Measurements from ENCODE around the gene WDFY3.
"Not testable (repeated sequence)": the region's sequence is repeated elsewhere in the genome, so short reads cannot be mapped to it uniquely, and the experiment has no call there.

Gene WDFY3

DNA sequence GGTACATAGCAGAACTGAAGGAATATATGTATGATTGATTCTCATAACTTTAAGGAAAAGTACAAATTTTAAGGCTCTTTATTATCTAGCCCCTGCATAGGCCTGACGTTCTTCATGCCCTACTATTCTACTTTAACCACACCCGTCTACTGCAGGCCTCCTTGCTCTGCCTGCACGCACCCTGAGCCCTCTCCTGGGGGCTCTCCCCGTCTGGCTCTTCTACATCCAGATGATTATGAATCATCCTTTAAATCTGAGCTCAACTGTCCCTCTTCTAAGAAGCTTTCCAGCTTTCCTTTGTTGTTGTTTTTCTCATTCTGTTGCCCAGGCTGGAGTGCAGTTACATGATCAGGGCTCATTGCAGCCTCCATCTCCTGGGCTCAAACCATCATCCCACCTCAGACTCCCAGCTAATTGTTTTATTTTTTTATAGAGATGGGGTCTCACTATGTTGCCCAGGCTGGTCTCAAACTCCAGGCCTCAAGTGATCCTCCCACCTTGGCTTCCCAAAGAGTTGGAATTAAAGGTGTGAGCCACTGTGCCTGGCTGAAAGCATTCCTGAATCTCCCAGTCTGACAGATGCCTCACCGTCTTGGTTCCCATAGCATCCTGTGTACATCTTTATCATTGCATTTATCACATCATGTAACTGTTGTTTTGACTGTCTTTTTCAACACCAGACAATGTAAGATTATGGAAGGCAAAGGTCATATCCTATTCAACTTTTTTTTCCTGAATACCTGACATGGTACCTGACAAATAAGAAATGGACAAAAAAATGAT, 89.2 kb downstream of the WDFY3 start:
- DNase-seq (ENCODE audit: low read depth, low spot score), result no peak
- no peak overlapping the region for H3K4me3 ChIP-seq (ENCODE audit: low read length)

DNA sequence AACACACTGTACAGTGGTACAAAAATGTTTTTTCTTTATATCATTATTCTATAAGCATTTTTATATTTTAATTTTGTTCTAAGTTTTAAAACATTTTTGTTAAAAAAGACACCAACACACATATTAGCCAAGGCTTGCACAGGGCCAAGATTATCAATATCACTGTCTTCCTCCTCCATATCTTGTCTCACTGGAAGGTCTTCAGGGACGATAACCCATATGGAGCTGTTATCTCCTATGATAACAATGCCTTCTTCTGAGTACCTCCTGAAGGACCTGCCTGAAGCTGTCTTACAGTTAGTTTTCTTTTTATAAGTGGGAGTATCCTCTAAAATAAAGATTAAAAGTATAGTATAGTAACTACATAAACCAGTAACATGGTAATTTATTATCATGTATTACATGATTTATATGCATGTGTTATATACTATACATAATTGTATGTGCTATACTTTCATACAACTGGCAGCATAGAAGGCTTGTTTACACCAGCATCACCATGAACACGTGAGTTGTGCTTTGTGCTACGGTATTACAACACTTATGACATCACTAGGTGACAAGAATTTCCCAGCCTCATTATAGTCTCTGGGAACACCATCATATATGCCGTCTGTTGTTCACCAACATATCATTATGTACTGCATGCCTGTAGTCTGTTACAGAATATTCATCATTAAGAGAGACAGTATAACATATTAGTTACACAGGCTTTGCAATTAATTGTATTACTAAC, 90.7 kb downstream of the WDFY3 start:
- H3K4me3 ChIP-seq (ENCODE audit: low read length), result no peak overlapping the region
- no peak for DNase-seq (ENCODE audit: low read depth, low spot score)

GRCh38 chr4:84874619-84875018, 91.9 kb downstream of the WDFY3 start:
- no peak for DNase-seq (ENCODE audit: low read depth, low spot score)
- H3K4me3 ChIP-seq (ENCODE audit: low read length), result no peak overlapping the region

DNA sequence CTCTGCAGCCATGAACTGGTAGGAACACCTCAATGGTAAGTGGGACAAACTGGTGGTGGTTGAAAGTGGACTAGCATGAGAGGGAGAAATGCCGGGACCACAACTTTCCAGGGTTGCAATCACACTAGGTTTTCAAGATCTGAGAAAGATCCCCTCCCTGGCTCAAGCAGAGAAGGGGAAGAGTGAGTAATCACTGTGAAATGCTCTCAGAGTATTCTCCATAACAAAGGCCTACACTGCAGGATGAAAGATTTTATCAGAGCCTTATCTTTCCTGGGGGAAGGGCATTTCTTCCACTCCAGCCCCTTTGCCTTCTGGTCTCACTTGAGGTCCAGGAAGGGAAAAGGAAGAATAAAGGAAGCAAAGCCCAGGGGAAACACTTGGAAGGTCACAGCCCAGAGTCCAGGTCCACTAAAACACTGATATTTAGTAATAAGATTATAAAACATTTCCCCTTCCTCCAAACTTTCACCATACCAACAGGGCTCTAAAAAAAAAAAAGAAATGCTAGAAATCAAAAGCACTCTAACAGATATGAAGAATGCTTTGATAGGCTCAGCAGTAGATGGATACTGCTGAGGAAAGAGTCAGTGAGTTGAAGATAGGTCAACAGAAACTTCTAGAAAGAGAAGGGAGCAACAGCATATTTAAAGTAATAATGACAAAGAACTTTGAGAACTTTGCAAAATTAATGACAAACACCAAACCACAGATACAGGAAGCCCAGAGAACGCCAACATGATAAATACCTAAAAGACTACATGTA, 95.9 kb downstream of the WDFY3 start:
- DNase-seq (ENCODE audit: low read depth, low spot score), result no peak

DNA sequence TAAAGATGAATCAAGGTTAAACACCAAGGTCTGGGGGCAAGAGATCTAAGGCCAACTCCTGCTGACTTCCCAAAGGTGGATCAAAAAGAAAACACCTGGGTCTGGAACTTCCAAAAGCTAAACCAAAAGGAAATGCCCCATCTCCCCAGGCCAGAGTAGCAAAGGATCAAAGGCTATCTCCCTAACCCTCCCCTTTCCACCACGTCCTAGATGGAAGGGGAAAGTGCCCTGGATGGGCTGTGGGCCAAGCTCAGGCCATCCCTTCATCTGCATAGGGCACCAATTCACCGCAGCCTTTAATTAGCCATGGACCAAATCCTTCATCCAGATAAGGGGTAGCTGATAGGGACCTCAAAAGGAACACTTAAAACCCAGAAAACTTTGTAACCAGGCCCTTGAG, 100.2 kb downstream of the WDFY3 start:
- DNase-seq (ENCODE audit: low read depth, low spot score), result no peak
- no peak overlapping the region for H3K4me3 ChIP-seq (ENCODE audit: low read length)

More for the DNA sequence above, 95.9 kb downstream of the WDFY3 start:
- no peak overlapping the region for H3K4me3 ChIP-seq (ENCODE audit: low read length)

- H3K4me3 ChIP-seq (ENCODE audit: low read length), result no peak overlapping the region
- DNase-seq (ENCODE audit: low read depth, low spot score), result no peak
Measured at GRCh38 chr4:84865600-84865999, 100.9 kb downstream of the WDFY3 start.

GRCh38 chr4:84862064-84862463, 104.4 kb downstream of the WDFY3 start:
- H3K4me3 ChIP-seq (ENCODE audit: low read length), result no peak overlapping the region
- no peak for DNase-seq (ENCODE audit: low read depth, low spot score)

DNA sequence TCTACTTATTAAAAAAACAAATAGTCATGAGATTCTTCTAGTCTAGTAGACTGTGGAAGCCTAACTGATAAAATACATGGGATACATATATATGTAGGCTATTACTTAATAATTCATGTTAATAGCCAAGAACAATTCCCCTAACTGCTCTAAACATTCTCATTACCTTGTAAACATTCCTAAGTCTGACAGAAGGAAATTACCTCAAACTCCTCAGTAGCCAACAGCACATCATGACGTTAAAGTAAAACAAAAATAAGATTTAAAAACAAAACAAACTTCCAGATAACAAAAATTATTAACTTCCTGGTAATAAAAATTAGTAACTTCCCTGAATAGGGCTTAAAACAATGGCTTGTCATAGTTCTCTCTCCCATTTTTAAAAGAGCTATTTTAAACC, 109.2 kb downstream of the WDFY3 start:
- no peak for DNase-seq (ENCODE audit: low read depth, low spot score)
- H3K4me3 ChIP-seq (ENCODE audit: low read length), result no peak overlapping the region

GRCh38 chr4:84856468-84857049, 109.9 kb downstream of the WDFY3 start:
- DNase-seq (ENCODE audit: low read depth, low spot score), result no peak
- no peak overlapping the region for H3K4me3 ChIP-seq (ENCODE audit: low read length)

- no peak for DNase-seq (ENCODE audit: low read depth, low spot score)
Measured at GRCh38 chr4:84855774-84856173, 110.7 kb downstream of the WDFY3 start.

GRCh38 chr4:84852081-84852480, 114.4 kb downstream of the WDFY3 start:
- no peak for DNase-seq (ENCODE audit: low read depth, low spot score)
- H3K4me3 ChIP-seq (ENCODE audit: low read length), result no peak overlapping the region

More at GRCh38 chr4:84855774-84856173, 110.7 kb downstream of the WDFY3 start:
- no peak overlapping the region for H3K4me3 ChIP-seq (ENCODE audit: low read length)

DNA sequence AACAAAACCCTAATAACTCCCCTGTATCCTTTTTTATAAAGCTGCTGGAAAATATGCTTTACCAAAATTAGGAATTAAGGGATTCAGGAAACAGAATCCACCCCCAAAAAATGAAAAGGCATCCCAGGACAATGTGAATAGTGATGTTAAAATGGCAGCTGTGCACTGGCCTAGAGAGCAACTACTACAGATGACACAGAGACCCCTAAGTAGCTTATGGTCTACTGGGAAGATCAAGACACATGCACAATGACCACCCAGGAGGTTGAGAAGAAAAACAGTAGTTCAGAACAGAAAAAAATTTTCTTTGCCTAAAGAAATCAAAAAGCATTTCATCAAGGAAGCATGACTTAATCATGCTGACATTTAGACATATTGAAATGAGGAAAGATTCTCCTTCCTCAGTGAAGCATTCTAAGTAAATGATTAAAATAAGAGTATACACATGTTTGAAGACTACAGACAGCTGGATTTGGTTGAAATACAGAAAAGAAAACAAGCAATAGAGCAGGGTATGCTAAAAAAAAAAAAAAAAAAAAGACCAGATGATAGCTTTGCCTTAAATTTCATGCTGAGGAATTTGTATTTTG, 117.3 kb downstream of the WDFY3 start:
- H3K4me3 ChIP-seq (ENCODE audit: low read length), result no peak overlapping the region
- no peak for DNase-seq (ENCODE audit: low read depth, low spot score)

DNA sequence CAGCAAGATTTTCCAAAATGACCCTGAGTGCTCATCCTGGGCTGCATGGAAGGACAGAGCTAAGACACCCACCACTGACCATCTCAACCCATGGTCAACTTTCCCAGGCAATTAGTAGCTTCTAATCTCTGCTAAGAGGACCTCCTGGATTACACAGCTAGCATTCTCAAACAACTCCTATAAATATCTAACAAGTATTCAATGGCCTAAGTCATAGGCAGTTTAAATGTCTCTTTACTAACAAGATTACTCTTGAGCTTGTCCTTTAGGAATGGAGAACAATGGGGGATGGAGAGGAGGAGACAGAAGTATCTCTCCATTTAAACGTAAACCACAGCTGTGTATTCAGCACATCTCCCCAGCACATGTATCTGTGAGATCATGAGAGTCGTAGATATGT, 118.1 kb downstream of the WDFY3 start:
- DNase-seq (ENCODE audit: low read depth, low spot score), result no peak
- H3K4me3 ChIP-seq (ENCODE audit: low read length), result no peak overlapping the region

GRCh38 chr4:84847978-84848377, 118.5 kb downstream of the WDFY3 start:
- H3K4me3 ChIP-seq (ENCODE audit: low read length), result no peak overlapping the region
- DNase-seq (ENCODE audit: low read depth, low spot score), result no peak

GRCh38 chr4:84846985-84847384, 119.5 kb downstream of the WDFY3 start:
- no peak for DNase-seq (ENCODE audit: low read depth, low spot score)

DNA sequence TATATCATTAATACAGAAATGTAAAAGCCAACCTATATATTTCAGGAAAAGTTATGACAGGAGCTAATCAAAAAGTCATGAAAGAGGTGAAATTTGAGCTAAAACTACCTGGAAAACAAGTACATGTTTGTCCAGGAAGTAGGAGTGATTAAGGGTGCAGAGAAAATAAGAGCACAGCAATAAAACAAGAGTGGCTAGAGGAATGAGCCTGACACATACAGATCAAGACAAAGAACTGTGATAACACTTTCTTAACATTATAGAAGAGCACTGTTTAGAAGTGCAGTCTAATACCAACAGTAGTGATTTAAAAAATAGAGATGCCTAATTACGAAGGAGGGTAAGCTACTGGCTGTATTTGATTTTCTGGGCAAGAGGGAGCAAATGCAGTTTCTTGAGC, 125.1 kb downstream of the WDFY3 start:
- no peak overlapping the region for H3K4me3 ChIP-seq (ENCODE audit: low read length)
- no peak for DNase-seq (ENCODE audit: low read depth, low spot score)

More at GRCh38 chr4:84846985-84847384, 119.5 kb downstream of the WDFY3 start:
- no peak overlapping the region for H3K4me3 ChIP-seq (ENCODE audit: low read length)

DNA sequence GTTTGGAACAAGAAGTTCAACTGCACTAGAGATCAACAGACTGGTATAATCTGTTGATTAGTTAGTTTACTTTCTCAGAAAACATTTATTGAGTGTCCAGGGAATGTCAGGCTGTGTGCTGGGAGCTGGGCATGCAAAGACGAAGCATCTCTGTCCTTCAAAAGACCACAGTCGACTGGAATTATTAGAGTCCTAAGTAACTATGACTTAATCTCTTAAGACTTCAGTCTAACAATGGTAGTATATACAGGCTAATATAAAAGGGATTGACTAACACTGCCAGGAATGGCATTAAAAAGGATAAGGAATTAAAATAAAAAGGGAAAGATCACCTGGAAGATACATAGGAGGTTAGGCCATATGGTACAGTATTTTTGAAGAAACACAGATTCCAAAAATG, 128.7 kb downstream of the WDFY3 start:
- no peak overlapping the region for H3K4me3 ChIP-seq (ENCODE audit: low read length)
- no peak for DNase-seq (ENCODE audit: low read depth, low spot score)

DNA sequence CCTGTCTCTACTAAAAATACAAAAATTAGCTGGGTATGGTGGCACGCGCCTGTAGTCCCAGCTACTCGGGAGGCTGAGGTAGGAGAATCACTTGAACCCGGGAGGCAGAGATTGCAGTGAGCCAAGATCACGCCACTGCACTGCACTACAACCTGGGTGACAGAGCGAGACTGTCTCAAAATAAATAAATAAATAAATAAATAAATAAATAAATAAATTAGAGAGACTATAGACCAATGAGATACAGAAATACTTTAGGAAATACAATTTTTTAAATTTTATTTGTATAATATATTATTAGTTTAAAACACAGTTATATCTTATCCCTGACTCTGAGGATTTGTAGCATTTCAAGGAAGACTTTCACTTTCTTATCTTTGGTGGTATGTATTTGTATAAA, 136.9 kb downstream of the WDFY3 start:
- not testable (repeated sequence) for H3K4me3 ChIP-seq (ENCODE audit: low read length); DNase-seq (ENCODE audit: low read depth, low spot score)

DNA sequence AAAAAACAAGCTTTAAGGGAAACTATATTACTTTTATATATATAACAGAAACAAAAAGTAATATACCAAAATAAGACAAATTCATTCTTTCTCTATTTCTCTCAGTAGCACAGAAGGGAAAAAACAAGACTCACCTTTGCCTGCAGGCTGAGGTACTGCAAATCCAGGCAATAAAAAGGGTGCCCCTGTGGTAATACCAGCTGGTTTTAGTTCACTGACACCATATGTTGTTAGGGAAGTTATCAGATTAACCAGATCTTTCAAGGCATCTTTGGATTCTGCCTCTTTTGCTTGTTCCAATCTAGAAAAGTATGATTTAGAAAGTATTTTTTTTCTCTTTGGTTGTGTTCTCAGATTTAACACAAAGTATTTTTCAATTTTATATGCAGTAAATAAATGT, 139.8 kb downstream of the WDFY3 start:
- DNase-seq (ENCODE audit: low read depth, low spot score), result no peak
- H3K4me3 ChIP-seq (ENCODE audit: low read length), result no peak overlapping the region

Measured in Jurkat, Clone E6-1 (cell line).